Peyer's patch (tissue), 4 donors: ENCODE measurements around the gene ZNF396.

ENCODE experiments used
- CTCF ChIP-seq, 6 experiments: fragments of 450-650 bp in 4 of 6; fragments of 200-600 bp in 2 of 6; sonication (generic) in 1 of 6; IDR thresholded peaks; one replicate each; pipeline ENCODE4 v1.5.1; 2017 to 2019; ENCODE audit warnings: antibody characterized with exemption in 6 of 6, mild to moderate bottlenecking in 3 of 6, moderate library complexity in 1 of 6
- POLR2A ChIP-seq, 2 donors: fragments of 450-650 bp; IDR thresholded peaks; one replicate each; pipeline ENCODE4 v1.5.1; 2017; ENCODE audit warnings: antibody characterized with exemption in 2 of 2, mild to moderate bottlenecking in 2 of 2, moderate library complexity in 2 of 2

GRCh38 chr18:35334212-35334611 is 42.9 kb downstream of the ZNF396 start:
- no peak for TF ChIP-seq CTCF (IDR thresholded peaks at IDR 0.05)
- no peak for TF ChIP-seq POLR2A (IDR thresholded peaks at IDR 0.05)
